ENCODE data around the gene KRT16. TPM values are rescaled to one million over a fixed set of nuclear protein-coding genes. Genes with fewer than 3 reads are reported as not detected.

KRT16 gene
- total RNA-seq, 2 experiments from 2014 or later, result not detected

GRCh38 chr17:41635121-41636097 lies 22.8 kb upstream of the KRT16 start:
- H3K36me3 Mint-ChIP-seq (ENCODE audit: low read depth), result no peaks in the 10 kb centered on the region
- no peak for TF ChIP-seq CTCF (IDR thresholded peaks at IDR 0.05)
- H3K27me3 Mint-ChIP-seq, result no peaks in the 10 kb centered on the region
- no peaks in the 10 kb centered on the region for H3K27me3 ChIP-seq (ENCODE audit: control insufficient read depth in 1 of 2, insufficient read depth in 2 of 2, low read length in 2 of 2)
- H3K4me1 ChIP-seq (ENCODE audit: insufficient read depth, low read length), result no peaks in the 10 kb centered on the region
- H3K4me1 Mint-ChIP-seq (ENCODE audit: low read depth), result no peaks in the 10 kb centered on the region
- H3K27ac Mint-ChIP-seq, result no peak overlapping the region
- no peaks in the 10 kb centered on the region for H3K36me3 ChIP-seq (ENCODE audit: insufficient read depth, low read length)
- DNase-seq (no peak), ATAC-seq (ENCODE audit: poor library complexity) (no peak)
- H3K9me3 Mint-ChIP-seq, result no peaks in the 10 kb centered on the region
- H3K9me3 ChIP-seq (ENCODE audit: control insufficient read depth in 1 of 2, insufficient read depth in 1 of 2, low read length in 2 of 2), result no peaks in the 10 kb centered on the region
- ChIA-PET POLR2A (no interaction called here), CTCF (no interaction called here)
- no peak overlapping the region for H3K4me3 Mint-ChIP-seq
- H3K4me3 ChIP-seq (ENCODE audit: low read length), result no peak overlapping the region
- intact Hi-C loops (cut with DNase I, micrococcal nuclease), result no loop called here
- H3K27ac ChIP-seq (ENCODE audit: low read depth in 1 of 2, low read length in 2 of 2), result no peak overlapping the region

- H3K27me3 Mint-ChIP-seq, result no peaks in the 10 kb centered on the region
- no peaks in the 10 kb centered on the region for H3K9me3 Mint-ChIP-seq
- H3K27me3 ChIP-seq (ENCODE audit: control insufficient read depth in 1 of 2, insufficient read depth in 2 of 2, low read length in 2 of 2), result no peaks in the 10 kb centered on the region
- H3K36me3 ChIP-seq (ENCODE audit: insufficient read depth, low read length), result no peaks in the 10 kb centered on the region
- no peaks in the 10 kb centered on the region for H3K9me3 ChIP-seq (ENCODE audit: control insufficient read depth in 1 of 2, insufficient read depth in 1 of 2, low read length in 2 of 2)
- no peak overlapping the region for H3K27ac ChIP-seq (ENCODE audit: low read depth in 1 of 2, low read length in 2 of 2)
- no peak overlapping the region for H3K4me3 ChIP-seq (ENCODE audit: low read length)
- H3K36me3 Mint-ChIP-seq (ENCODE audit: low read depth), result no peaks in the 10 kb centered on the region
- no peak overlapping the region for H3K4me3 Mint-ChIP-seq
- TF ChIP-seq CTCF (IDR thresholded peaks at IDR 0.05), result no peak
- no peaks in the 10 kb centered on the region for H3K4me1 ChIP-seq (ENCODE audit: insufficient read depth, low read length)
- ChIA-PET CTCF (no interaction called here), POLR2A (no interaction called here)
- no peak for ATAC-seq (ENCODE audit: poor library complexity)
- DNase-seq, result no peak
- intact Hi-C loops (cut with DNase I, micrococcal nuclease), result no loop called here
- no peak overlapping the region for H3K27ac Mint-ChIP-seq
- H3K4me1 Mint-ChIP-seq (ENCODE audit: low read depth), result no peaks in the 10 kb centered on the region
Measured at GRCh38 chr17:41634639-41635038, 22.1 kb upstream of the KRT16 start.

- no peak for TF ChIP-seq CTCF (IDR thresholded peaks at IDR 0.05)
- intact Hi-C loops (cut with DNase I, micrococcal nuclease), result no loop called here
- H3K36me3 Mint-ChIP-seq (ENCODE audit: low read depth), result no peaks in the 10 kb centered on the region
- DNase-seq, result no peak
- no peaks in the 10 kb centered on the region for H3K27me3 Mint-ChIP-seq
- Histone ChIP-seq H3K4me3 (ENCODE audit: low read length) (no peak overlapping the region), H3K4me1 (ENCODE audit: insufficient read depth, low read length) (no peaks in the 10 kb centered on the region), H3K27me3 (ENCODE audit: control insufficient read depth in 1 of 2, insufficient read depth in 2 of 2, low read length in 2 of 2) (no peaks in the 10 kb centered on the region), H3K9me3 (ENCODE audit: control insufficient read depth in 1 of 2, insufficient read depth in 1 of 2, low read length in 2 of 2) (no peaks in the 10 kb centered on the region), H3K36me3 (ENCODE audit: insufficient read depth, low read length) (no peaks in the 10 kb centered on the region), H3K27ac (ENCODE audit: low read depth in 1 of 2, low read length in 2 of 2) (no peak overlapping the region)
- ATAC-seq (ENCODE audit: poor library complexity), result no peak
- no peak overlapping the region for H3K27ac Mint-ChIP-seq
- ChIA-PET POLR2A (no interaction called here), CTCF (no interaction called here)
- H3K4me1 Mint-ChIP-seq (ENCODE audit: low read depth), result no peaks in the 10 kb centered on the region
- no peaks in the 10 kb centered on the region for H3K9me3 Mint-ChIP-seq
- H3K4me3 Mint-ChIP-seq, result no peak overlapping the region
Measured at GRCh38 chr17:41633556-41634199, 21.1 kb upstream of the KRT16 start.

Measured in CD4-positive, alpha-beta T cell (primary cell).